Left kidney (tissue), 2 donors: ENCODE measurements around the gene YKT6. TPM values are rescaled to one million over a fixed set of nuclear protein-coding genes. Genes with fewer than 3 reads are reported as not detected.

Source experiments
- DNase-seq: peaks from one replicate; pipeline ENCODE4 v3.0.0-alpha.2; 2013
- polyA plus RNA-seq: library from polyadenylated mRNA; unstranded; fragments of 120-200 nt; gene quantifications from one replicate; pipeline ENCODE4 v1.2.1, GENCODE V29; 2013; ENCODE audit not compliant: insufficient read length

Gene YKT6
- polyA plus RNA-seq, 1 donor = 82.7 TPM

DNA sequence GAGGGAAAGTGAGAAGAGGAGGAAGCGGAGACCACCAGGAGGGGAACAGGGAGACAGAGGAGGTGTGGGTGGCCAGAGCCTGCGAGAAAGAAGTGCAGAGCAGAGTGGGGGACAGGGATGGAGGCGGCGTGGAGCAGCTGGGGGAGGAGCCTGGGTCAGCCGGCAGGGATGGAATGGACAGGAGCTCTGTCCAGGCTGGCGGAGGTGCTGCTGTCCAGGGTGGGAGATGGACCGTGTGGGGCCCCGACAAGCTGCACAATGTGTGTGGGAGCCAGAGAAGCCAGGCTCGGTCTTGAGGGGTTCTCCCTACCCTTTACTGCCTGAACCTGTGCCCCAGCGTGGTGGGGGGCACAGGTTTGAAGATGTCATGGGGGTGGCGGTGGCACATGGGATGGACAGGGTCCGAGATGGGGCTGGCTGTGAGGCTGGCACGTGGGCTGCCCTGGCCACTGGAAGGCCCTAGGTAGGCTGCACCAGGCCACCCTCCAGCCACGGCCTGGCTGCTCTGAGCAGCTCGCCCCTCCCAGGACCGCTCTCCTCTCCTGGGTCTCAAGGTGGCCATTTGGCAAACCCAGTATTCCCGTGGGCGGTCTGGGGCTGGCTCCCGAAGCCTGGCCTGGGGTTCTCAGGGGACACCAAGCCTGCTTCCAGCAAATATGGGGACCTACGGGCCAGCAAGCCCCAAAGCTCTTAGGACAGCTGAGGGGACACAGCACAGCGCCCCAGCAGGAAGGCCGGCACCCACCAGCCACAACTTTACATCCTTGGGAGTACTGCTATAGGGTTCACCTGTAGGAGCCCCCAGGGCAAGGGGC lies 32.3 kb downstream of the YKT6 start:
- no peak for DNase-seq

DNA sequence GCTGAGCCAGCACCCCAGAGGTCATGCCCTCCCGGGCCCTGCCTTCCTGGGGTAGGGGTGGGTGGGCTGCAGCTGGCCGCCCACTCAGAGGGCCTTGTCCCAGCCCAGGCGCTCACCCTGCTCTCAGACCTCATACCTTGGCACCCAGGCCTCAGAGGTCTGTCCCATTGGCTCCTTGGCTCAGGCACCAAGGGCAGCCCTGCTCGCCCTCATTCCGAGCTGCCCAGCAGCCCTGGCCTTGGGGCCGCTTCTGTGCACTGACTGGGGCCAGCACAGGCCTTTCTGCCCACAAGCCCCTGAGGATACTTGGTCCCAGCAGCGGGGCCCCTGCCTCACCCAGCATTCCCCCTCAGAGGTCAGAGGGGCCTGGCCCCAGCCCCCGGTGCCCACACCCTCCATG lies 34.3 kb downstream of the YKT6 start:
- no peak for DNase-seq

DNA sequence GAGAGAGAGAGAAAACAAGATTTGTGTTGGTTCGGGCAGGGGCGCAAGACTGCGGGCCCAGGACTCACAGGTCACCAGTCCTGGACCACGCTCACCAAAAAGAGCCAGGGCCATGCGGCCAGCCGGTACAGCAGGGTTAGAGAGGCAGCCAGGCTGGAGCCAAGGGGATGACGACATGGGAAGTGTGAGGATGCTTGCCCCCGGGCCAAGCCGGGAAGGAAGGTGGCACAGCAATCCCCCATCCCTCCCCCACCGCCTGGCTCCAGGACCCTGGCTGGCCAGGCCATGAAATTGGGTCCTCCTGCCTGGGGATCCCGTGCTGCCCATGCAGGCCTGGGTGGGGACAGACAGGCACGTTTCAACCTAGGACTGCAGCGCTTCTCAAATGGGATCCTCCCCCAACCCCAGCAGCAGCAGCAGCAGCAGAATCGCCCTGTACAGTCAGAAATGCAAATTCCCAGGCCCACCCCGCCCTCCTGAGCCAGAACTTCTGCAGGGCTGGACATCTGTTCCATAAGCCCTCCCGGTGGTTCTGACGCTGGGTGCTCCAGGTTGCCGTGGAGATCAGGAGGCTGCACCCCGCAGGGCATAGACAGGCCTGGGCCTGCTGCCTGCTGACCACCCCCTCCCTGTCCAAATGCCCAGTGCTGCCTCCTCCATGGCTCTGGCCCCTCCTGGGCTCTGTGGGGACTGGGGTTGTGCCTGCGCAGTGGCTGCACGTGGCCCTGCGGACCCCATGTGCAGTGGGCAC lies 35.0 kb downstream of the YKT6 start:
- DNase-seq = no peak

DNA sequence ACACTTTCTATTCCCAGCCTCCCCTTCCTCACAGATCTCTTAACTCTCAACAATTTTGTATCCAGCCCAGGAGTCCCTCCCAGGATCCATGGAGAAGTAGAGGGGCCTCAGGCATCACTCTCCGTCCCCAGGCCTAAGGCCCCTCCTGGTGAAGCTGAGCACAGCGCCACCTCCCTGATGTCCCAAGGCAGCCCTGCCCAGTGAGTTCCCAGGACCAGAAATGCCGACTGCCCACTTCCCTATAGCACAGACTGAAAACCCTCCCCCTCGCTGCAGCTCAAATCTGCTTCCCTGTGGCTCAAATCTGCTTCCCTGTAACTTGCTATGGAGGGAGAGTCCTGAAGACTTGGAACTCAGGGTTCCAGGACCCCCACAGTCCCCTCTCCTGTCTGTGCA lies 35.6 kb downstream of the YKT6 start:
- DNase-seq = no peak

DNA sequence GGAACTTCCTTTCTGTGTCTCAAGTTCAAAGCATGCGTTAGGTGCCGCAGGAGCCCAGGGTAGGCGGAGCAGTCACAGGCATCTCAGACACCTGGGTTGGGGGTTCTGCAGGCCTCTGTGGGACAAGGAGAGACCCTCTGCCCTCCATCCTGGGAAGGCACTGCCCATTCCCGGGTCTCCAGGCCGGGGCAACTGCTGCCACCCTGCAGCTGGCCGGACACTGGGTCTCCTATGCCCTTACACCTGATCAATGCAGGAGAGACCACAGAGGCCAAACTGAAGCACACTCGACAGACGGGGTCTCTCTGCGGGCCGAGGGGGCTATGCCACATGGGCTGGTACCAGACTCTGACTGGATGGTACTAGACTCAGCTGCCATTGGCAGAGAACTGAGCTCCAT lies 36.9 kb downstream of the YKT6 start:
- DNase-seq = no peak

DNA sequence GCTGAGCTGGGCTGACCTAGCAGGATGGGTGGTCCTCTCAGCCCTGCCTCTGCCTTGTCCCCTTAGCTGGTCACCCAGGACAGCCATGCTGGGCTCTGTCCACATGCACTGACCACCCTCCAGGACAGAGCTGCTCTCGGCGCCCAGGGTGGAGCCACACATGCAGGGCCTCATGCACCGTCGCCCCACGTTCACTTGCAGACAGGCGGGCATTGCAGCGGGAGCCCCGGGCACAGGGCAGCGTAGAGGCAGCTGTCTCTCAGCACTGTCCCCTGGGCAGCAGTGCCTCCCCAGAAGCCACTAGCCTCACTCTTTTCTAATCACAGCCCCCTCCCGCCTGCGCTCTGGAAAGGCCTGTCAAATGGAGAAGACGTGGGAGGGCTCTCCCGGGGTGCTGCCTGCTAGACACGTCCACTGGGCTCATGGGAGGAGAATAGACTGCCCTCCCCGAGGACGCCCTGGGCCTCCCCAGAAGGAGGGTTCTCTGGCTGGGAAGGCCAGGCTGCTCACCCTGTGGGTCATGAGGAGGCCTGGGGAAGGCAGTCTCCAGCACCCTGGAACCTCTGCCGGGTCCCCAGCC lies 37.4 kb downstream of the YKT6 start:
- DNase-seq = no peak

DNA sequence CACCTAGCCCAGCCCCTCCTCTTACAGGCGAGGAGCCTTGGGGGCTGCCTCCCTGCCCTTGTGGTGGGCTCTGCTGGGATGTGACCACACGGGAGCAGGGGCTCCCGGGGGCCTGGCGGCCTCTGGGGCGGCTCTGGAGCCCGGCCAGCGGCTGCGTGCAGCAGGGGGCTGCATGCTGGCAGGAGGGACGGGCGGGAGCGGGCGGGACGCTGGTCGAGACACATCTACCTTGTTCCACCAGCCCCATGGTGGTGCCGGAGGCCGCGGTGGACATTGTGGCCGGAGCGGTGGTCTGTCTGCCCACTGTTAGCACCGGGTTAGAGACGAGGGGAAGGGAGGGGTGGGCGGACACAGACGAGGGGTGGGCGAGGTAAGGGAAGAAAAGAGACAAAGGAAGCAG lies 38.6 kb downstream of the YKT6 start:
- DNase-seq = no peak

DNA sequence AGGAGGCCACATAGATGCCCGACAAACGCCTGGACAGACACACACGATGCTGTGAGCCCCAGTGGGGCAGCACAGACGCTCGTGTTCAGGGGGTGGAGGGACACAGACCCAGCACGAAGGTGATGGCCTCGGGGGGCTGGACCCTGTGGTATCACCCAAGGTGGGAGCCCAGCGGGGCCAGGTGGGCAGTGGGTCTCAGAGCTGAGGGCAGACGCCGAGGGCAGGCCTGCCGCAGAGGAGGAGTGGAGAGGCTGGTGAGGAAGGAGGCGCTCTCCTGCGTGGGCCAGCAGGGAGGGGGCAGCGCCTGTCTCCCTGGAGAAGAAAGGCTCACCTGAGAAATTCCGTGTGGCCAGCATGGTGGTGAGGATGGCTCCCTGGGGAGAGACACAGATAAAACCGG lies 39.6 kb downstream of the YKT6 start:
- DNase-seq = no peak

DNA sequence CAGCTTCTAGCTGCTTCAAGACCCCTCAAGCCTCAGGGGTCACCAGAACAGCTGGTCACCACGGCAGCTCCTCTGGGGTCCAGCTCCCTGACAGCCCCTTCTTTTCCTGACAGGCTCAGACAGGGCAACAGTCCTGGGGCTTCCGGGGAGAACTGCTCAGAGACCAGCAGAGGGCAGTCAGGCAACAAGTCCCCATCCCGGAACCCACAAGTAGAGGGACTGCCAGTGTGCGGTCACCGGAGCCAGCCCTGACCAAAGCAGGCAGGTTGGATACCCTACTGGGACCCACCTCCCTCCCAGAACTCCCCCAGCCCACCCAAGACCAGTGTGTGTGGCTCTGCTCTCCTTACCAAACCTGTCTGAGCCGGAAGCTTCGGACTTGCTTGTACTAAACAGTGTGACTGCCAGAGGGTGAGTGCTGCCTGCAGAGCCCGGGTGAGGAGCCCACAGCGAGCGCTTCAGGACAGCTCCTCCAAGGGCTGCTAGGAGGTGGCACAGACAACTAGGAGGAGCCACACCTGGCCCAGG lies 40.3 kb downstream of the YKT6 start:
- DNase-seq = peak; percentile 74

DNA sequence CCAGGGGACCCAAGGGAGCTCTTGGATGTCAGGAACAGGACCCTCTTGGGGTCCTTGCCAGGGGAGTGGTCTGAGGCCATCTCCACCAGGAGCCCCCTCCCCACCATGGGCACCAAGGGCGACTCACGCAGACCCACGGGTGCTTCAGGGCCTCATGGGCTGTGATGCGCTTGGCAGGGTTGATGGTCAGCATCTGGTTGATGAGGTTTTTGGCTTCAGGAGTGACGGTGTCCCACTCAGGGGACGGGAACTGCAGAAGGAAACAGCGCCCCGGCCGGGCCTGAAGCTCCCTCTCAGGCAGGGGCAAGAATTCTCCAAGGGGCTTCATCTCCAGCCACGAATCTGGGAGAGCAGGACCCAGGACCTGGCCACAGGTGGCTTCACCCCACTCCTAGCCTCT lies 41.3 kb downstream of the YKT6 start:
- no peak for DNase-seq

DNA sequence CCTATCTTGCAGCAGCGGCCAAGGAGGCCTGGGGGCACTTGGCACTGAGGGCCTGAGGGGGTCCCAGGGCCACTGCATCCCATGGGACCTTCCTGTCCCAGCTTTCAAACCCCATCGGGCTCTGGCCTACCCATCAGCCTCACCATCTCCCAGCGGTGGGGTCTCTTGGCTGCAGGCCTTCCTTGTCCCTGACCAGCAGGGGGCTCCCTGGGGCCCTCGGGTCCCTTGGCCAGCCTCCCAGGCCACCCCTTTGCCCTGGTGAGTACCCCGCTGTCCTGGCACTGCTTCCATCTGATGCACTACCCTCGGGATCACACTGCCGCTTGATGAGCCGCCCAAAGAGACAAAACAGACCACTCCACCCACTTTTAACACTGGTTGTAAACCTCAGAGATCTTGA lies 43.5 kb downstream of the YKT6 start:
- no peak for DNase-seq

DNA sequence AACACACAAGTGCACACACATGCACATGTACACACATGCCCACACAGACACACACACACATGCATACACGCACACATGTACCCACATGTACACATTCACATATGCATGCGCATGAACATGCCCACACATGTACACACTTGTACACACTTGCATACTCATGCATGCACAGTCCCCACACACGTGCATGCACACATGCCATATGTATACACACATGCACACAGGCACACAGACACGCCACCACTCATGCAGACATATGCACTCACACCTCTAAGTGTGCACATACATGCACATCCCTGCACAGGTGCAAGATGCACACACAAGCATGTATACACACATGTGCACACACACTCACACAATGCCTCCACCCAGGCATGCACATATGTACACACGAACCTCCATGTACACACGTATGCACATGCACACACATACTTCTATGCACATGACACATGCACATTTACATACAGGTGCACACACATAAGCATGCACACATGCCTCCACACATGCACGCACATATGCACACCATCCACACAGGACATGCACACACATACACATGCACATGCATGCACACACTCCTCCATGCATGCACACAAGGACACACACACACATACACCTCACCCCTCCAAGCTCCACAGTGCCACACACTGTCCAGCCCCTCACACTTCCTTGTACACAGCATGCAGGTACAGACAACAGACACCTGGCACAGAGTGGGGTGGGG lies 45.8 kb downstream of the YKT6 start:
- DNase-seq = no peak

DNA sequence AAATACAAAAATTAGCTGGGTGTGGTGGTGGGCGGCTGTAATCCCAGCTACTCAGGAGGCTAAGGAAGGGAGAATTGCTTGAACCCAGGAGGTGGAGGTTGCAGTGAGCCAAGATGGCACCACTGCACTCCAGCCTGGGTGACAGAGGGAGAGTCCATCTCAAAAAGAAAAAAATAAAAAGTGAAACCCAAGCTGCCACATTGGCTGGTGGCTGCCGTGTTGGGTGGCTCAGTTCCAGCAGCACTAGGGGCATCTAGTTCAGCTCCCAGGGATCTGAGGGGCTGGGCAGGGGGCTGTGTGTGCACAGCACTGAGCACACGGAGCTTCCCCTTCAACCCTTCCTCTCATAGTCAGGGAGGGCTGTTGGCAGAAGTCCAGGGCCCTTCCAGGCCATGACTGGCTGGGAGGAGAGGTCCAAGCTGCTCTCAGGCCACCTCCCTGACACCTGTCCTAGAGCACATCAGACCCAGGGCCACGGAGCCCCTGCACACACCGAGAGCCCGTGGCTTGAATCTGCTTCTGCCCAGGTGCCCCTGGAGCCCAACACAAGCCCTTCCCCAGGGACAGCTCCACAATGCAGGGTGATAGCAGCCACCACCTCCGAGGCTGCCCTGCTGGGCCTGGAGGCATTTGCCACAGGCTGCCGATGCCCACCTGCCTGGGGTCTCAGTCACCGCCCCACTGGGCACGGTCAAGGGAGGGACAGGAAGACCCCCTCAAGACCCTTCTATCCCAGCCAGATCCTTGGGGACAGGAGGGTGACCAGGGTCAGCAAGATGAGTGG lies 47.3 kb downstream of the YKT6 start:
- DNase-seq = no peak

DNA sequence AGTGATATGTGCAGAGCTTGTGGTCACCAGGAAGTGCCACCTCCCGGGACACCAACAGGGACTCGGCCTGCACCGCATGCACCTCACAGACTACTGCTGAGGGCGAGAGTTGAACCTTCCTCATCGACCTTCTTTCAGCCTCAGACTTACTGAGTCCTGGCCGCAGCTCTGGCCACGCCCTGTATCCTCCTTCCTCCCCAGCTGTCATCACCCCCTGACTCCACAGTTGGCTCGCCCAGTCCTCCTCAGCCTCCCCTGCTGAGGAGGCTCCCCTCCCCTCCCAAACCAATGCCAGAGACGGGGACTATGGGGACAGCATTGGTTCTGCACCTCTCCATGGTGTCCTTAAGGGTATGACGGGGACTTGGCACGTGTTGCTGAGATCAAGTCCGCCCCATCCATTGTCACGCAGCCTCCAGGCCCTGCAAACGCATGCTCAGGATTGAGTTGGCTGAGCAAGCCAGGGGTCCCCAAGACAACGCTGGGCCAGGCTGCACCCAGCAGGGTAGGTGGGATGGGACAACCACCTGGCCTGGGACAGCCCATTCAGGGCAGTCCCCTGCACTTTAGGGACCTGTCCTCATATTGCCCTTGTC lies 49.0 kb downstream of the YKT6 start:
- no peak for DNase-seq

DNA sequence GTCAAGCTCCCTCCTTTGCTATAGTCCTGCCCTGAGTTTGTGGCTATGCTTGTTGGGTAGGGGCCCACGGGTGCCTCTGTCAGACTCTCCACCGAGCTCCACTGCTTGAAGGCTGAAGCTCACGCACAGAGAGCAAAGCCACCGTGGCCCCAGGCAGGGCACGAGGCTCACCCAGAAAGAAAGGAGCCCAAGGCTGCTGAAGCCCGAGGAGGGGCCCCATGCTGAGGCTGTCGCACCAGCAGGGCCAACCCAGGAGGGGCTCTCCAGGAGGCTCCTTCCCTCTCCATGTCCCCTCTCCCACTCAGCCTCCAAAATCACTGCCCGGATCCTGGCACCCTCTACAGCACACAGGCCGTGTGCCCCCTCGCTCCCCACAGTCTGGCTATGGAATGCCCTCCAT lies 50.5 kb downstream of the YKT6 start:
- no peak for DNase-seq

DNA sequence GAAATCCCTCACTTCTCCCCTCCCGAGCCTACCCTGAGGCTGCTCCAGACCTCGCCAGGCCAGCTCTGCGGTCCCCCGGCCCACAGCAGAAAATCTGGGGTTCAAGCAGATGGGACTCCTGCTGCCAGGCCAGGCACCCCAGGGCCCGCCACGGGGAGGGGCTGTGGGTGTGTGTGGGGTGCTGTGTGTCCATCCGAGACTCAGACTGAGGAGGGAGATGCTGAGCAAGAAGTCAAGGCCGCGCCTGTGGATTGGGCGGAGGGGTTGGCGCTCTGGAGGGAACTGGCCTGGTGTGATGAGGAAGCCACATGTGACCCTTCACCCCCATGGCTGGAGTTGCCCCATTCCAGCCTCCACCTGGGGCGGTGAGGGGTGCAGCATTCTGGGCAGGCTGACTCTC lies 51.1 kb downstream of the YKT6 start:
- no peak for DNase-seq

DNA sequence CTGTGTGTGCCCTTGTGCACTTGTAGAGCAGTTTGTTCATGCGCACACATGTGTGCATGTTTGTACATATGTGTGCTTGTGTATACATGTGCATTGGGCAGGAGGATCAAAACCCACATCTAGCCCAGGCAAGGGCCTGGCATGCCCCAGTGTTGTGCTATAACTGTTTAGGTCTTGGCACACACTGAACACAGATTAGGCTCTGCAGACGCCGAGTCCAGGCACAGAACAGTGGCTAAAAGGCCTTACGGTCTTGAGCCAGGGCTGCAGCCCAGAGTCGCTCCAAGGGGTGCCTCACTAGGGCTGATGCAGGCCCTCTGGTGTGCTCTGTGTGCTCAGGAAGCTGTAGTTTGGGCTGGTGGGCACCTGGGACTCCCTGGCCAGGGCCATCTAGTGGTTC lies 55.7 kb downstream of the YKT6 start:
- no peak for DNase-seq

DNA sequence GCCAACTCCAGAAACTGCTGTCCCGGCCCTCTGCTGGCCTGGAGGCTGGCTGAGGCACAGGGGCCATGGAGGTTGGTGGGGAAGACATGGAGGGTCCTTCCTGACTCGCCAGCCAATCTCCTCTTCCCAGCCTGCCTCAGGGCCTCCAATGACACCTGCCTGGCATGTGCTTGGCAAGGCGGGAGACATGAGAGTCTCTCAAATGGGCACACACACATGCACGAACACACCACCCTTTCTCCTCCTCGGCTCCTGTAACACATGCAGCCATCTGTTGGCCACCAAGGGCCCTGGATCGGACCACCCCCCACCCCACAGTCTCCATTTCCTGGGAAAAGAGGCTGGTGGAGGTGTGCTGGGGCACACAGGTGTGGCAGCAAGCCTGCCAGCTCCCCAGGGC lies 56.4 kb downstream of the YKT6 start:
- no peak for DNase-seq

DNA sequence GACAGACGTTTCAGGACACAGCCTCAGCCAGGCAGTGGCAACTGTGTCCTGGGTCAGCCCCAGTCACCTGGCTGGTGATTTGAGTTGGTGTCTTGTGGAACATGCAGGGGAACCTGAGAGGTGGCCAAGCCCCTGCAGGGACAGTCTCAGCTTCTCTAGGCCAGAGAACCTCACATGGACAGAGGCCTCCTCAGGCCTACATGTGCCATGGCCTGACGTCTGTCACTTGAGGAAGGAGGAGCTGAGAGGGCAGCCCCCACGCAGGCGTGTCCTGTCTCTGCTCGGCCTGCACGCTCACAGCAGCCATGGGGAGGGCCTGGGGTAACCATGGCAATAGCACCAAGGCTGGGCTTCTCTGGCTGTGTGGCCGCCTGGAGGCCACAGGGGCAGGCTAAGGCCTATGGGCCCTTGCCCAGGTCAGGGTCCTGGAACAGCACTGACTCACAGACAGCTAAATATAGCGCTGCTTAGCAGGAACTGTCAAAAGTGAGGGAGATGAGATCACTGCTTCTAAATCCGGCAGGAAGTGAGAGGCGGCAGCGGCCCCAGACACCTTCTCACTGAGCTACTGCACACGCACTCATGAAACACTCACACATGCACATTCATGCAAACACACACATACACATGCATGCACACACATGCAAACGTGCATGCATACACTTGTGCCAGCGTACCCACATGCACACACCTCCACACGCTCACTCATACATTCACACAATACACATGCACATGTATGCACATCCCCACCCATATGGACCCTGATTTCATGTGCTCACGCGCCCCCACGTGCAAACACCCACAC lies 57.0 kb downstream of the YKT6 start:
- DNase-seq = peak; percentile 59

DNA sequence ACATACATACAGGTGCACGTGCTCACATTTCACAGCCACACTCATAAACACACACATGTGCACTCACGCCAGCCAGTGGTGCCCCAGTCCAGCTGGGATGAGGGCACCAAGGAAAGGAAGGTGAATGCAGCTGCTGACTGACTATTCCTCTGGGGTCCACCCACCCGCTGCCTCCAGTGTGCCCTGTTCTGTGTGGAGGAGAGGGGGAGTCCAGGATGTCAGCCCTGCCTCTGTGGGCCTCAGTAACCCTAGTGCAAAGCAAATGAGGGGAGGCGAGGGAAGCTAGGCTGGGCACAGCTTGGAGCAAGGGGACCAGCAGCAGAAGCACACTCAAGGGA lies 57.6 kb downstream of the YKT6 start:
- DNase-seq = no peak
